GM18858 (cell line): ENCODE results near the gene BIRC2.
"Not testable (repeated sequence)": the region's sequence is repeated elsewhere in the genome, so short reads cannot be mapped to it uniquely, and the experiment has no call there.

Experiments
- ATAC-seq: cut with Tn5 transposase; IDR thresholded peaks from one replicate; pipeline ENCODE4 v1.9.1; 2021; ENCODE audit not compliant: unreplicated experiment

BIRC2 gene

GRCh38 chr11:102374633-102375424 lies 27.8 kb downstream of the BIRC2 start:
- ATAC-seq = not testable (repeated sequence)

DNA sequence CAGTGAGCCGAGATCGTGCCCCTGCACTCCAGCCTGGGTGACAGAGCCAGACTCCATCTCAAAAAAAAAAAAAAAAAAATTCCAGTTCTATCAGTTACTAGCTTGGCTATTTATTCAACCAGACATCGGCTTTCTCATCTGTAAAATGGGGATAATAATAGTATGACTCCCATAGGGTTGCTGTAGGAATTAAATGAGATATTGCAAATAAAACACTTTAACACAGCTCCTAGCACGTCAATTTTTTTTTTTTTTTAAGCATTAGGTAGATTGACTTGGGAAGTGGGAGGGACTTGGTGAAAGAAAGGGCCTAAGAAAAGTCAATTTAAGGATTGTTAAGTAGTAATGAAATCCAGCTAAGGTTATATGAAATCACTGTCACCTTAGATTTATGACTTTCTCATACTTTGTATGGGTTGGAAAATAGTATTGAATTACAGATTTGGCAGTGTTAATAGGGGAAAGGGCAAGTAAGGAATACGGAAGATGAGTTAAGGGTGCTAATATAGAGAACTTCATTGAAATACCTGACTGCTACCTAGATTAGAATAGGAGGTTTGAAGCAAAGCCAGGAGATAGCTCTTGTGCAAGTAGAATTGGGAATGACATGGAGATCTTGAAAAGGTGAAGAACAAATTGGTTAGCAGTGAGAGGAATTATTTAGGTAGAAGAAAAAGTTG lies 28.8 kb downstream of the BIRC2 start:
- no peak for ATAC-seq

DNA sequence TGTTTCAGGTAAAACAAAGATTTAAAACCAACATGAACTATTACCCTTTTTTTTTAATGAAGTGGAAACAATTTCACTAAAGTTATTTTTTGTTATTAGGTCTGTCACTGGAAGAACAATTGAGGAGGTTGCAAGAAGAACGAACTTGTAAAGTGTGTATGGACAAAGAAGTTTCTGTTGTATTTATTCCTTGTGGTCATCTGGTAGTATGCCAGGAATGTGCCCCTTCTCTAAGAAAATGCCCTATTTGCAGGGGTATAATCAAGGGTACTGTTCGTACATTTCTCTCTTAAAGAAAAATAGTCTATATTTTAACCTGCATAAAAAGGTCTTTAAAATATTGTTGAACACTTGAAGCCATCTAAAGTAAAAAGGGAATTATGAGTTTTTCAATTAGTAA lies 30.9 kb downstream of the BIRC2 start:
- no peak for ATAC-seq

DNA sequence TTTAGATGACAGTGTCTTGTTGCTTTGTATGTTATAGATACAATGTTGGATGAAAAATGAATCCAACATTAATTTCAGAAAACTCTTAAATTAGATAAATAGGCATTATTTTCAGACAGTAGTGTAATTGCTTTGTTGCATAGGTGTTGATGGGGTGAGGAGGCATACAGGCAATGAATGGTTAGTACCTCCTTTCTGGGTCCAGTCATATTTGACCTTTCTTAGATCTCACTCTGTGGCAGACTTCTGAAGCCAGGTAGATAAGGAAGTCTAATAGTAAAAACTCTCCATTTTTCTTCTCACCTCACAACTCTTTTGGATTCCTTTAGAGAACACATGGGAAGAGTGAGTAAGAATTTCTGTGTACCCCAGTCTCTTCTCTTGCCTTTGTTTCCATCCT lies 31.8 kb downstream of the BIRC2 start:
- no peak for ATAC-seq

DNA sequence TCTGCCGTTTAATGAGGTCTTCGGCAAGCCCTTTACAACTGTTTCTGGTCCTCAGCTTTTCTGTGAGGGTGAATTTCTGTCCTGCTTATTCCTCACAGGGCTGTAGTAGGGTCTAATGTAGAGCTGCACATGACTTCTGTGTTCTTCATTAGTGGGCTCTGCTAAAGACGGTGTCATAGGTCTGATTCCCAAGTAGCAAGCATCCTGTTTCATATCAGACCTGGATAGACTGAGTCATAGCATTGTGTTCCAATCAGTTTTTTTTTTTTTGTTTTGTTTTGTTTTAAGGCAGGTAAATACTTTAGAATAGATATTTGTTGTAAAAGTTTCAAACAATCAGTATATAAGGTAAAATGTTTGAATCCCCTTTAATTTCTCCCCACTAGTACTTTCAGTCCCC lies 35.4 kb downstream of the BIRC2 start:
- no peak for ATAC-seq

DNA sequence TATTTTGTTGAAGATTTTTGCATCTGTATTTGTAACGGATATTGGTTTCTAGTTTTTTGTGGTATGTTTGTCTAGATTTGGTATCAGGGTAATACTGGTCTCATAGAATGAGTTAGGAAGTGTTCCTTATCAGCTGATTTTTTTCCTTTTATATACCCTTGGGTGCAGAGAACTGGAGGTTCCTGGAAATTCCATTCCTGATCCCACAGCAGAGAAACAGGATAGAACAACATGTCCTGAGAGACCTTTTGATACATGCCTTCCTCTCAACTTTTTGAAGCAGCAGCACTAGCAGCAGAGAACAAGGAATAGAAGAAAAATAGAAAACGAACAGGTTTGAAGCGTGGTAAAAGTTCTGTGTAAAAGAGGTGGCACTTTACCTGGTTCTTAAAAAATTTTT lies 36.8 kb downstream of the BIRC2 start:
- no peak for ATAC-seq

DNA sequence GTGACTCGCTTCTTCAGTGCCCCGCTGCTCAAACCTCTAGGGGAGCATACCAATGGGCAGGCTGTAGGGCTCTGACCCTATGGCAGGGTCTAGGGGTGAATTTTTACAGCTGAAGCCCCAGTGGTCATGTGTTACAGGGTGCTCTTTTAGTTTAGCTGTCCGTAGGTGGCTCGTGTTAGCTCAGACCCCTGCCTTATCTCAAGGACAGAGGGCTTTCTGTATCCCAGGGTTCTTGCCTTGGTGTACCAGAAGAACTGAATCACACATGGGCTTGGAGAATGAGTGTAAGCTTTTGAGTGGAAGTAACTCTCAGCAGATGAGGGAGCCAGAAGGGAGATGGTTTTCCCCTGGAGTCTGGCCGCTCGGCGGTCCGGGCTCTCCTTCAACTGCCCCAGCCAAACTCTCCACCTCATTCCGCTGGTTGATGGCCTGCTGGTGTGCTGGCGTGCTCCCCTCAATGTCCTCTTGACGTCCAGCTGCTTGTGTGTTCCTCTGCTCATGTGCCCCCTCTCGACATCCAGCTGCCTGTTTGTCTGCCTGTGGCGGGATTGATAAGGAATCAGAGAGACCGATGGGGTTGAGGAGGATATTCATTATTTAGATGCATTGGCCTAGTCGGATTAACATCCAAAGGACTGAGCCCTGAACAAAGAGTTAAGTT lies 37.5 kb downstream of the BIRC2 start:
- no peak for ATAC-seq

GRCh38 chr11:102385085-102386007 lies 38.3 kb downstream of the BIRC2 start:
- ATAC-seq = no peak

DNA sequence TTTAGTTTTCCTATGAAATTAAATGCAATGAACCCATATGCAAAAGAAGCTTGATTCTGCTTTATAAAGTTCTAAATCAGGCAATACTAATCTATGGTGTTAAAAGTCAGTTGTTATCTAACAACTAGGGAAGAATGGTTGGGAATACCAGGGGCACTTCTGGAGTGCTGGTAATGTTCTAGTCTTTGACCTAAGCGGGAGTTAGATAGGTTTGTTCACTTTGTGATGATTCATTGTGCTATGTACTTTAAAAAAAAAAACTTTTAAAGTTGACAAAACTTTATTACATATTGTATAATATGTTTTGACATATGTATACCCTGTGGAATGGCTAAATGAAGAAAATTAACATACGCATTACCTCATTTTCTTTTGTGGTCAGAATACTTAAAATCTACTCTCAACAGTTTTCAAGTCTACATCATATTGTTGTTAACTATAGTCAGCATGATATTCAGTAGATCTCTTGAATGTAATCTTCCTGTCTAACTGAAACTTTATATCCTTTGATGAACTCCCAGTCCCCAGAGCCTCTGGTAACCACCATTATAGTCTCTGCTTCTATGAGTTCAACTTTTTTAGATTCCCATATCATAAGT lies 39.2 kb downstream of the BIRC2 start:
- no peak for ATAC-seq

DNA sequence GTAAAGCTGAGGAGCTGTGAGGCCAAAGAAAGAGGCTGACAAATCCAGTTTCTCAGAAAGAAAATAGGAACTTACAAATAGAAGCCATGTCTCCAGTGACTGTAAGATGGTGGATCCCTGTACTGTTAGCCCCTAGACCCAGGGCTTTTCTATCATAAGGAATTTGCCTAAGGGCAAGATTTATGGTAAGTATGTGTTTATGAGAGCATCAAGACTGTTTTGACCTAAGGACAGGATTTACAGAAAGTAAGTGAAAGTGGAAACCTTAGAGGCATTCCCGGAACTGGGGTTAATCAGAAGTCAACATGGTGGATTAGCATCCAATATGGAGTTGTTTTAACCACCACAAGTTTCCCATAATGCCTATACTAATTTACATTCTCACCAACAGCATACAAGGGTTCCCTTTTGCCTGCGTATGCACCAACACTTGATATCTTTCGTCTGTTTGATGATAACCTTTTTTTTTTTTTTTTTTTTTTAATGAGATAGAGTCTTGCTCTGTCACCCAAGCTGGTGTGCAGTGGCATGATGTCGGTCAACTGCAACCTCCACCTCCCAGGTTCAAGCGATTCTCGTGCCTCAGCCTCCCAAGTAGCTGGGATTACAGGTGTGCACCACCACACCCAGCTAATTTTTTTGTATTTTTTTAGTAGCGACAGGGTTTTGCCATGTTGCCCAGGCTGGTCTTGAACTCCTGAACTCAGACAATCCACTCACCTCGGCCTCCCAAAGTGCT lies 40.2 kb downstream of the BIRC2 start:
- ATAC-seq = no peak

DNA sequence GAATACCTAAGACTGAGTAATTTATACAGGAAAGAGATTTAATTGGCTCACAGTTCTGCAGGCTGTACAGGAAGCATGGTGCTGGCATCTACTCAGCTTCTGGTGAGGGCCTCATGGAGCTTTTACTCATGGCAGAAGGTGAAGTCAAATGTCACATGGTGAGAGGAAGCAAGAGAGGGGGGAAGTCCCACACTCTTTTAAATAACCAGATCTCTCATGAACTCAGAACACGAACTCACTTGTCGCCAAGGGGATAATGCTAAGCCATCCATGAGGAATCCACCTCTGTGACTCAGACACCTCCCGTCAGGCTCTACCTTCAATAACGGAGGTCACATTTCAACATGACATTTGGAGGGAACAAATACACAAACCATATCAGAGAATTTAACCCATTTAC lies 42.2 kb downstream of the BIRC2 start:
- ATAC-seq = no peak

- ATAC-seq = no peak
Measured at GRCh38 chr11:102390667-102391465, 43.9 kb downstream of the BIRC2 start.

DNA sequence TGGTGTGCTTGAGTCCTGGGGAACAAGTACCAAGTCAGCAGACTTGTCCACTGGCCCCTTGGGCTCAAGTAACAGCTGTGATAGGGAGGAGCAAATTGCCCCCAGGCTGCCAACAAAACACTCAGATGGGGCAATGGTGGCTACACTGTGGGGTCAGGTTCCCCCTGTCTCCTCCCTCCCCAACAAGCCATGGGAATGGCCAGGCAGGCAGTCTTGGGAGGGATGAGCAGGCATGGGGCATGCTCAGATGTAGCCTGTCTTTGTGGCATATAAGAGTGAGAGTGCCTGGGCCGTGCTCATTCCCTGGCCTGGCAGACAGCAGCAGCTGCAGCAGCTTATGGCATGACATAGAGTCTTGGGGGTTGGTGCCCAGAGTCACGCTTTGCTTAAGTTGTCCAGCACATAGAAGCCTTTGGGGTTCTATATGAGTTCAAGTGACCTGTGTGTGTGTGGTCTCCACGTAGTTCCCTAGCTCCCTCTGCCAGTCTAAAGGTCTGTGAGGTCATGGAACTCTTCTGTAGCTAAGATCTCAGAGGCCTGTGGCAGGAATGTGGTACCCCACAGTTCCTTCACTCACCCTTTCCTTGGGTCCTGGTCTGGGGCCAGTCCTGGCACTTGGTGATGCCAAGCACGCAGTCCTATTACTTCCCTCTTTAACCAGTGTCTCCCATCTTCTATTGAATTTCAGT lies 44.7 kb downstream of the BIRC2 start:
- no peak for ATAC-seq

GRCh38 chr11:102393272-102393730 lies 46.3 kb downstream of the BIRC2 start:
- no peak for ATAC-seq

DNA sequence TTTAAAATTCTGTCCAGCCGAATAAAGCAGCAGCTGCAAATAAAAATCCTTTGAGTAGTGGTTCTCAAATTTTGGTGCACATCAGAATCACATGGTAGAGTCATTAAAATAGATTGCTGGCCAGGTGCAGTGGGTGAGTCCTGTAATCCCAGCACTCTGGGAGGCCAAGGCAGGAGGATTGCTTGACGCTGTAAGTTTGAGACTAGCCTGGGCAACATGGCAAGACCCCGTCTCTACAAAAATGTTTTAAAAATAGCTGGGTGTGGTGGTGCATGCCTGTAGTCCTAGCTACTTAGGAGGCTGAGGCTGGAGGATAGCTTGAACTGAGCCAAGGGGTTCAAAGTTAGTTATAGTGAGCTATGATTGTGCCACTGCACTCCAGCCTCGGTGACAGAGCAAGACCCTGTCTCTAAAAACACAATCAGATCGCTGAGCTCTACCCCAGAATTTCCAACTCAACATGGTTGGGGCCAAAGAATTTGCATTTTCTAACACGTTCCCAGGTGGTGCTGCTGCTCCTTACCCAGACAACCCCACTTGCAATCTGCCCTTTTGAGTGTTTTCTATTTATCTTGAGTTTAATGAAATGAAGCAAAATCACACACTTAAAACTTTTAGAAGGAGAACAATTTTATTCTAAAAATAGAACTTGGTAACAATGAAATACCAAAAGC lies 48.8 kb downstream of the BIRC2 start:
- ATAC-seq = no peak

DNA sequence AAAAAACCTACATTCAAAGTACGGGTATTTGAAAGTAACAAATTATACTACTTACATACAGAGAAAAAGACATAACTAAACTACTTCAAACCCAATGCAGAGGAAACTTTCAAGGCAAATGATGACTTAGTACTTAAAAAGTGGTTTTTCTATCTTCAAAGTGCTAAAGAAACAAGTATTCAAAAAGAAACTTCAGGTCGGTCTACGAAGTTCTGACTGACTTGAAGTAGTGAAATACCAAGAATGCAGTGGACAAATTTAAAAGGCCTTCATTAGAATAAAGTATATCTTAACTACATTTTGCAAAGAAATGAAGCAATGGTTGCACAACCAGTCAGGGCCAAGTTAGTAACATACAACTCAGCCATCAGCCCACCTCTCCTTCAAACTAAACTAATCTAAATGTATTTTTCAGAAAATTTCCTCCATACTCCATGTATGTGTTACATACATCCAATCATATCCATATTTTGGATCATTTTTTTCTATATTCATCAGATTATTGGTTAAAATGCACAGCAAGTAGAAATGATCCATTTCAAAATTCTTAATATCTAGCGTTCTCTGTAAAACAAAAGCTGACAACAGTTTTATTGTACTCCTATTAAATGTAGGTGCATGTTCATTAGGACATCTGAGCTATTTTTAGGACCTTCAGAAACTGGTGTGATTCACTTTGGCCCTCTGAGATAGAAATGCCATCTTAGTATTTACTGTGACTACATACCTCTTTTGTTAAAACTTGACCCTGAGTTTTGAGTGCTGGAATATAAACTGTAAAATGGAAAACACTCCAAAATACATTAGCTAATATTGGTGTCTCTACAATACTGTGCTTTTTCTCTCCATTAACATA lies 49.9 kb downstream of the BIRC2 start:
- ATAC-seq = no peak

GRCh38 chr11:102398297-102398696 lies 51.3 kb downstream of the BIRC2 start:
- no peak for ATAC-seq
